ENCODE results near the gene RPL34.

DNA sequence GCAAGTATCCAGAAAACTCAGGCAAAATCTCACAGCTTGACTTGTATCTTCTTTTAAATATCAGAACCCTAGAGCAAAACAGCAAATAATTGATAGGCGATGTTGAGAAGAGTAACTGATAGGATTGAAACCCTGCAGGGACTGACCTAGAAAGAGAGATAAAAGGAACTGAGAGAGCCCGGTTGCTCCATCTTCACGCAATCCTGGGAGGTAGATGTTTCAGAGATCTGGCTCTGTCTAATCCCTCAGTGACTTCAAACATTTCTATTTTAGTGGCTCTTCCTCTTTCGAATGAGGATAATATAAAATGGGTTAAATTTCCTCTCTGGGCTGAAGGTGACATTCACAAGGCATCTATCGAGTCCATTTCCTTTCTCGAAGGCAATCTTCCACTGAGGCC is 39.3 kb upstream of the RPL34 start:
- TF ChIP-seq, protein P1, sequence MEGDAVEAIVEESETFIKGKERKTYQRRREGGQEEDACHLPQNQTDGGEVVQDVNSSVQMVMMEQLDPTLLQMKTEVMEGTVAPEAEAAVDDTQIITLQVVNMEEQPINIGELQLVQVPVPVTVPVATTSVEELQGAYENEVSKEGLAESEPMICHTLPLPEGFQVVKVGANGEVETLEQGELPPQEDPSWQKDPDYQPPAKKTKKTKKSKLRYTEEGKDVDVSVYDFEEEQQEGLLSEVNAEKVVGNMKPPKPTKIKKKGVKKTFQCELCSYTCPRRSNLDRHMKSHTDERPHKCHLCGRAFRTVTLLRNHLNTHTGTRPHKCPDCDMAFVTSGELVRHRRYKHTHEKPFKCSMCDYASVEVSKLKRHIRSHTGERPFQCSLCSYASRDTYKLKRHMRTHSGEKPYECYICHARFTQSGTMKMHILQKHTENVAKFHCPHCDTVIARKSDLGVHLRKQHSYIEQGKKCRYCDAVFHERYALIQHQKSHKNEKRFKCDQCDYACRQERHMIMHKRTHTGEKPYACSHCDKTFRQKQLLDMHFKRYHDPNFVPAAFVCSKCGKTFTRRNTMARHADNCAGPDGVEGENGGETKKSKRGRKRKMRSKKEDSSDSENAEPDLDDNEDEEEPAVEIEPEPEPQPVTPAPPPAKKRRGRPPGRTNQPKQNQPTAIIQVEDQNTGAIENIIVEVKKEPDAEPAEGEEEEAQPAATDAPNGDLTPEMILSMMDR (IDR thresholded peaks at IDR 0.05): no peak
- TF ChIP-seq POLR2A (IDR thresholded peaks at IDR 0.05): no peak

Data from uterus (tissue), 2 donors.